GM06990 (cell line): ENCODE data around the gene SYT1.

Experiments
- DNase-seq: peaks from one replicate; pipeline ENCODE4 v3.0.0-alpha.2; 2011; ENCODE audit not compliant: insufficient read length; ENCODE audit errors: extremely low read depth
- H3K27me3 ChIP-seq: replicated peaks from 2 replicates; pipeline ENCODE4 v1.6.0; 2011; ENCODE audit warnings: low read length; ENCODE audit not compliant: control insufficient read depth, insufficient read depth
- H3K36me3 ChIP-seq: 2 replicates; pipeline ENCODE4 v1.5.1; 2011; ENCODE audit warnings: low read length; ENCODE audit not compliant: control insufficient read depth, insufficient read depth
- H3K4me3 ChIP-seq: replicated peaks from 2 replicates; pipeline ENCODE4 v1.5.1; 2011; ENCODE audit warnings: low read depth, mild to moderate bottlenecking, control low read depth, low read length
- TF ChIP-seq, protein P1 (sequence below): IDR thresholded peaks from 2 replicates; pipeline ENCODE4 v1.5.1; 2011; ENCODE audit warnings: low read length, control low read depth, mild to moderate bottlenecking, inconsistent platforms; ENCODE audit not compliant: insufficient read depth, poor library complexity, severe bottlenecking

Gene SYT1

DNA sequence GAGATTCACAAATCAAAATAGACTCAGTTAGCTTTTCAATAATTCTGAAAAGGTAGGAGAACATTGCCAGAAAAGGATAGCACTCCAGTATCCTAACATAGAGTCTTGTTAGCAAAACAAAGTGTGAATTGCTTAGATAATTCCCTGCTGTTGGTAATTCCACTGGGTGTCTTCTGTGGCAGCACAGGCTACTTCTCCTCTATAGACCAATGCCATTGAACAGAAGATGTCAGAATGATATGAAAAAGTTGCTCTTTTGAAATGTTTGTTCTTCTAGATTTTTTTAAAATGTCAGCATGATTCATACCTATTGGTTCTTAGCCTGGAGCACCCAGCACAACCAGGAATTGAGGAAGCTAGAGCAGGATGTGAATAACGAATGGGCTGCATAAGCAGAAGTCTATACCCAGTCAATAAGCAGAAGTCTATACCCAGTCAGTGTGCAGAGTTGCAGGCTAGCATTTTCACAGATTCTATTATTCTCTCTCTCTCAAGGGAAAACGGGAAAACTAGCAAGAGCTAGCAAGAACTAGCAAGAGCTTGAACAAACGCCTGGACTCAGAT lies 112.8 kb downstream of the SYT1 start:
- DNase-seq: no peak

DNA sequence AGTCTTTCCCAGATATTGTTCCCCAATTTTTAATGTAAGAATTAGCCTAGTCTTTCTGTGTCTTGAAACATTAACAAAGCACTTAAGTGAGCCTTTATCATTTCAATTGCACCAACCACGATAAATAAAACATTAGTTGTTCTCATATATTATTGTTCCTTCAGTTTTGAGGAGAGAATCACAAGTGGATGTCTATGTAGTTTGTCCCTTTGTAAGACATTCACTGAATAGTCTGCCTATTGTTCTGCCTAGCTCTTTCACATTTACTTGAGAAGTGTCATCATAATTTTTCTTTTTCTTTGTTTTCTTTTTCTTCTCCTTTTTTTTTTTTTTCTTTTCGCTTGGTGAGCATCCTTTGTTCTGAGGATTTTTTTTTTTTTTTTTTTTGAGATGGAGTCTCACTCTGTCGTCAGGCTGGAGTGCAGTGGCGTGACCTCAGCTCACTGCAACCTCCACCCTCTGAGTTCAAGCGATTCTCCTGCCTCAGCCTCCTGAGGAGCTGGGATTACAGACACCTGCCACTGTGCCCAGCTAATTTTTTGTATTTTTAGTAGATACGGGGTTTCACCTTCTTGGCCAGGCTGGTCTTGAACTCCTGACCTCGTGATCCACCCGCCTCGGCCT lies 129.7 kb downstream of the SYT1 start:
- Histone ChIP-seq H3K27me3 (no peaks in the 10 kb centered on the region), H3K36me3 (no peaks in the 10 kb centered on the region), H3K4me3 (no peak overlapping the region)
- no peak for DNase-seq
- TF ChIP-seq, protein P1, sequence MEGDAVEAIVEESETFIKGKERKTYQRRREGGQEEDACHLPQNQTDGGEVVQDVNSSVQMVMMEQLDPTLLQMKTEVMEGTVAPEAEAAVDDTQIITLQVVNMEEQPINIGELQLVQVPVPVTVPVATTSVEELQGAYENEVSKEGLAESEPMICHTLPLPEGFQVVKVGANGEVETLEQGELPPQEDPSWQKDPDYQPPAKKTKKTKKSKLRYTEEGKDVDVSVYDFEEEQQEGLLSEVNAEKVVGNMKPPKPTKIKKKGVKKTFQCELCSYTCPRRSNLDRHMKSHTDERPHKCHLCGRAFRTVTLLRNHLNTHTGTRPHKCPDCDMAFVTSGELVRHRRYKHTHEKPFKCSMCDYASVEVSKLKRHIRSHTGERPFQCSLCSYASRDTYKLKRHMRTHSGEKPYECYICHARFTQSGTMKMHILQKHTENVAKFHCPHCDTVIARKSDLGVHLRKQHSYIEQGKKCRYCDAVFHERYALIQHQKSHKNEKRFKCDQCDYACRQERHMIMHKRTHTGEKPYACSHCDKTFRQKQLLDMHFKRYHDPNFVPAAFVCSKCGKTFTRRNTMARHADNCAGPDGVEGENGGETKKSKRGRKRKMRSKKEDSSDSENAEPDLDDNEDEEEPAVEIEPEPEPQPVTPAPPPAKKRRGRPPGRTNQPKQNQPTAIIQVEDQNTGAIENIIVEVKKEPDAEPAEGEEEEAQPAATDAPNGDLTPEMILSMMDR: no peak

More for the DNA sequence above, 112.8 kb downstream of the SYT1 start:
- Histone ChIP-seq H3K4me3 (no peak overlapping the region), H3K27me3 (no peaks in the 10 kb centered on the region), H3K36me3 (no peaks in the 10 kb centered on the region)
- TF ChIP-seq, protein P1: no peak

DNA sequence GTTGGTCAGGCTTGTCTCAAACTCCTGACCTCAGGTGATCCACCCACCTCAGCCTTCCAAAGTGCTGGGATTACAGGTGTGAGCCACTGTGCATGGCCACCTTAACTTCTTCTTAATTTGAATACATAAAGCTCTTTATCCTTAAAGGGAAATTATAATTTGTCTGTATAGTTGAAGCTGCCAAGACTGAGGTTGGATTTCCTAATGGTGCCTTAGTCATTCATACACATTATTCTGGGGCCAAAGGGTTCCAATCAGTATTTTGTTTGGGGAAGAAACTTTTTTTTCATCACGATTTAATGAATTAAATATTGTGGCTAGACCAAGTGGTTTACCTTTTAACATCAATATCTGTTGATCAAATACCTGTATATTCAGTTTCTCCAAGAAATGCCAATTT lies 135.9 kb downstream of the SYT1 start:
- TF ChIP-seq, protein P1: no peak
- H3K36me3 ChIP-seq: no peaks in the 10 kb centered on the region
- no peak for DNase-seq

DNA sequence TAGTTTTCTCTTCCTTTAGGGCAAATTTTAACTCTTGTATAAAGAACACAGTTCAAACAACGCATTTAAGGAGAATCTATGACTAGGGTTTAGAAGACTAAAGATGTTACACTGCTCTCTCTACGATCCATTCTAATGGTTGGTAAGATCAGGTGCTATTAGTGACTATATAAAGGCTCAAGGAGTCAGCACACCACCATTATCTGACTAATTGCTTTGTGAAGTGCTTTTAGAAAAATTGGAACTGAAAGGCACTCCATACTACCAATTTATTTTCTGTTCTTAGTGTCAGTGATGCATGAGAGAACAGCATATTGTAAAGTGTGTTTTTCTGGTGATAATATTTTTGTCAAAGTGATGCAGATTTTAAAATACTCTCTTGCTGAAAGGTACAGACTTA lies 136.8 kb downstream of the SYT1 start:
- Histone ChIP-seq H3K27me3 (no peaks in the 10 kb centered on the region), H3K36me3 (no peaks in the 10 kb centered on the region), H3K4me3 (no peak overlapping the region)
- TF ChIP-seq, protein P1: no peak
- no peak for DNase-seq

More for the DNA sequence above, 135.9 kb downstream of the SYT1 start:
- Histone ChIP-seq H3K27me3 (no peaks in the 10 kb centered on the region), H3K4me3 (no peak overlapping the region)

DNA sequence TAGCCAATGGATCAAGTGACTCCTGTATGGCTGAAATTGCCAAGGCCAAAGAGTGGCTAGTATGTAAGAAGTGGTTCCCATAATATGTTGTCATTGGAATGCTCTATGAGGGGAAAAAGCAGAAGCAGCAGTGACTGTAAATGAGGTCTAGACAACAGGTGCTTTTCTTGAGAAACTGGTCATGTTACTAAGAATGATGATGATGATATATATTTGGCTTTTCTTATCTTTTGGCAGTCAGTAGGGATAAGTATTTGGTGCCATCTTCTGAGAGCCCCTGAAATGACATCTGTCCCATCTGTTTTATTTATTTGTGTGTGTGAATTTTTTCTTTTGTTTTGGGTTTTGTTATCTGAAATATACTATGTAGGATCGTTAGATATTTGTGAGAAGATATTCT lies 141.7 kb downstream of the SYT1 start:
- no peak overlapping the region for H3K4me3 ChIP-seq
- TF ChIP-seq, protein P1: peak; percentile 23
- H3K36me3 ChIP-seq: no peaks in the 10 kb centered on the region
- H3K27me3 ChIP-seq: no peaks in the 10 kb centered on the region
- no peak for DNase-seq
